ENCODE measurements around the gene PANX1.
A peak's percentile ranks its signal among the peaks of the same experiment; 100 is the strongest.

PANX1 gene

DNA sequence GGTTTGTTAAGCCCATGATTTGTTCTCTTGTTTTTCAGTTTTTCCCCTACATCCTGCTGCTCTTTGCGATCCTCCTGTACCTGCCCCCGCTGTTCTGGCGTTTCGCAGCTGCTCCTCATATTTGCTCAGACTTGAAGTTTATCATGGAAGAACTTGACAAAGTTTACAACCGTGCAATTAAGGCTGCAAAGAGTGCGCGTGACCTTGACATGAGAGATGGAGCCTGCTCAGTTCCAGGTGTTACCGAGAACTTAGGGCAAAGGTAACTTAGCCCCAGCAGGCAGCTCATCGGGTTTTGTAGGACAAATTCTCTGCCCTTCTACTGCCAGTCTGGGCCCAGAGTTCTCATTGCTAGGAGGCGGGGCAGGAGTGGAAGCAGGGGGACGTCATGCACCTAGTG, 49.7 kb downstream of the PANX1 start:
- TF ChIP-seq, protein P1, sequence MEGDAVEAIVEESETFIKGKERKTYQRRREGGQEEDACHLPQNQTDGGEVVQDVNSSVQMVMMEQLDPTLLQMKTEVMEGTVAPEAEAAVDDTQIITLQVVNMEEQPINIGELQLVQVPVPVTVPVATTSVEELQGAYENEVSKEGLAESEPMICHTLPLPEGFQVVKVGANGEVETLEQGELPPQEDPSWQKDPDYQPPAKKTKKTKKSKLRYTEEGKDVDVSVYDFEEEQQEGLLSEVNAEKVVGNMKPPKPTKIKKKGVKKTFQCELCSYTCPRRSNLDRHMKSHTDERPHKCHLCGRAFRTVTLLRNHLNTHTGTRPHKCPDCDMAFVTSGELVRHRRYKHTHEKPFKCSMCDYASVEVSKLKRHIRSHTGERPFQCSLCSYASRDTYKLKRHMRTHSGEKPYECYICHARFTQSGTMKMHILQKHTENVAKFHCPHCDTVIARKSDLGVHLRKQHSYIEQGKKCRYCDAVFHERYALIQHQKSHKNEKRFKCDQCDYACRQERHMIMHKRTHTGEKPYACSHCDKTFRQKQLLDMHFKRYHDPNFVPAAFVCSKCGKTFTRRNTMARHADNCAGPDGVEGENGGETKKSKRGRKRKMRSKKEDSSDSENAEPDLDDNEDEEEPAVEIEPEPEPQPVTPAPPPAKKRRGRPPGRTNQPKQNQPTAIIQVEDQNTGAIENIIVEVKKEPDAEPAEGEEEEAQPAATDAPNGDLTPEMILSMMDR (IDR thresholded peaks at IDR 0.05; ENCODE audit: insufficient read depth, low read depth, low read length, missing control alignments) = no peak
- H3K4me3 ChIP-seq (ENCODE audit: low read length) = no peak overlapping the region
- DNase-seq (ENCODE audit: low read depth) = no peak

DNA sequence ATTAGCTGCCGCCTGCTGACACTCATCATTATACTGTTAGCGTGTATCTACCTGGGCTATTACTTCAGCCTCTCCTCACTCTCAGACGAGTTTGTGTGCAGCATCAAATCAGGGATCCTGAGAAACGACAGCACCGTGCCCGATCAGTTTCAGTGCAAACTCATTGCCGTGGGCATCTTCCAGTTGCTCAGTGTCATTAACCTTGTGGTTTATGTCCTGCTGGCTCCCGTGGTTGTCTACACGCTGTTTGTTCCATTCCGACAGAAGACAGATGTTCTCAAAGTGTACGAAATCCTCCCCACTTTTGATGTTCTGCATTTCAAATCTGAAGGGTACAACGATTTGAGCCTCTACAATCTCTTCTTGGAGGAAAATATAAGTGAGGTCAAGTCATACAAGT, 51.1 kb downstream of the PANX1 start:
- TF ChIP-seq, protein P1 (IDR thresholded peaks at IDR 0.05; ENCODE audit: insufficient read depth, low read depth, low read length, missing control alignments) = no peak

DNA sequence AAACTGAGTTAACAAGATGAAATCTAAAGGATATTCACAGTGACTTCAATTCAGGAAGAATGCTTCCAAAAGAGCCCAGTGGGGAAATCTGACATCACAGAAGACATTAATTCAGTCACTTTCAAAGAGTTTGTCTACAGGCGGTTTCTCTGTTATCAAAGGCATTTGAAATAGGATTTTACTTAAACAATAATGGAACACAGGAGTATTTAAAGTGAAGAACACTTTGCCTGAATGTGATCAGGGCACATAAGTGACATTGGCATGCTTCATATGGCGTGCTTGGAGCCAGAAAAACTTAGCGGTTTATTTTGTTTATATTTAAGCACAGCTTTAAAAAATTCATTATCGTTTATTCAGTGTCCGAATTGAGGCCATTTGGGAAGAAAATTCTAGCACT, 52.9 kb downstream of the PANX1 start:
- DNase-seq (ENCODE audit: low read depth) = no peak
- no peak overlapping the region for H3K4me3 ChIP-seq (ENCODE audit: low read length)
- TF ChIP-seq, protein P1 (IDR thresholded peaks at IDR 0.05; ENCODE audit: insufficient read depth, low read depth, low read length, missing control alignments) = no peak

More for the DNA sequence above, 51.1 kb downstream of the PANX1 start:
- H3K4me3 ChIP-seq (ENCODE audit: low read length) = no peak overlapping the region
- no peak for DNase-seq (ENCODE audit: low read depth)

DNA sequence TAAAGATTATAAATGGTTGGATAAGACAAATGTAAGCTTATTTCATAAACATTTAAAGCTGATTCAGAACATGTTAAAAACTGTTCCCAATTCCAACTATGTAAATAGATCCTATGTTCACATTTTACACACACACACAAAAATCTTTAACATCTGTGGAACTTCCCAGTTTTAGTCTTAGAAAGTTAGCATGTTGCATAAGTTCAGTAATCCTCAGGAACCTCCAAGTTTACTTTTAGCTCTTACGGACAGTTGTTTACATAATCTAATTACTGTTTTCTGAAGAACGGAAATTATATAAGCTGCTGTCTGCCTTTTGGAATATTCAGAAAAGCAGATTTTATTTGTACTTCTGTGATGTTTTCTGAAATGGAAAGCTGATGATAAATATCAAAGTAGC, 53.3 kb downstream of the PANX1 start:
- no peak overlapping the region for H3K4me3 ChIP-seq (ENCODE audit: low read length)
- DNase-seq (ENCODE audit: low read depth) = no peak
- TF ChIP-seq, protein P1 (IDR thresholded peaks at IDR 0.05; ENCODE audit: insufficient read depth, low read depth, low read length, missing control alignments) = no peak

DNA sequence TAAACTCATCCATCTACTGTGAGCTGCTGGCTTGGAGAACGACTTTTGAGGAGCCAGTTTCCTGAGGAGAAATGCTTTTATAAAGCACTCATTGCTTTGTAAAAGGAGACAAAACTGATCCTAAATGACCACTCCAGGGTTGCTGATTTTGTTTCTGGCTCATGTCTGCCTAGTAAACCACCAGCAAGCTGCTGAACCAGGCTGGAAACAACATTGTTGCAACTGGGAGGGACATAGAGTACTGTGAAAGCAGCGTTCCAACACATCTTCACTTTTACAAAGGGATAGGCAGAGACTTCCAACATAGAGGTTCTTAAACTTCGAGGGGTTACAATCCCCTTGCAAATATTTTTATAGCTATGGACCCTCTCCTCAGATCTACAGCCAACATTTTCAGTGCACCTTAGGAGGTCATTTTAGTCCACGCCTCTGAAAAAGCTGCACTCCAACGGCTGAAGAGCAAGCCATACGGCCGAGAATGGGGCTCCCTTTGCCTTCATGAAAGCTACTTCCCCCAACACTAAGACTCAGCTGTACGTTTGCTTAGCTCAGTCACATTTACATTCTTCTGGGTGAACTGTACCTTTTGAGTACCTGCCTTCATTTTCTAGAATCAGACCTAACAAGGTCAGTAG, 54.7 kb downstream of the PANX1 start:
- H3K4me3 ChIP-seq (ENCODE audit: low read length) = no peak overlapping the region
- TF ChIP-seq, protein P1 (IDR thresholded peaks at IDR 0.05; ENCODE audit: insufficient read depth, low read depth, low read length, missing control alignments) = no peak
- no peak for DNase-seq (ENCODE audit: low read depth)

DNA sequence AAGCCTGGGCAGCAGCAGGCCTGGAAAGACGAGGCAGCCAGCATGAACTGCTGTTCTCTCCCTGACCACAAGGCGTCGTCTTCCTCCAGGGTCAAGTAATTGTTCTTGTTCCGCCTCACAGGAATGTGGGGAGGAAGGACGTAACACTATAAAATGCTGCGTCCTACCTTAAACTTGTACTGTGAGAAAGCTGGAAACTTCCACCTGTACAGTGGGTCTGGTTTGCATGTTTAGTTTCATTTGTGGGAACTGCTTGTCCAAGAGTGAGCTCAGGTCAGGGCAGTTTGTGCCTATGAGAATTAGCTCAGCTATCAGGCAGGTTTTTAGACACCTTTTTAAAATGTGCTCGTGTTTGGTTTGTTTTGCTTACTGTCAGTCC, 55.2 kb downstream of the PANX1 start:
- peak; percentile 72 for DNase-seq (ENCODE audit: low read depth)
- TF ChIP-seq, protein P1 (IDR thresholded peaks at IDR 0.05; ENCODE audit: insufficient read depth, low read depth, low read length, missing control alignments) = peak; percentile 93
- no peak overlapping the region for H3K4me3 ChIP-seq (ENCODE audit: low read length)

DNA sequence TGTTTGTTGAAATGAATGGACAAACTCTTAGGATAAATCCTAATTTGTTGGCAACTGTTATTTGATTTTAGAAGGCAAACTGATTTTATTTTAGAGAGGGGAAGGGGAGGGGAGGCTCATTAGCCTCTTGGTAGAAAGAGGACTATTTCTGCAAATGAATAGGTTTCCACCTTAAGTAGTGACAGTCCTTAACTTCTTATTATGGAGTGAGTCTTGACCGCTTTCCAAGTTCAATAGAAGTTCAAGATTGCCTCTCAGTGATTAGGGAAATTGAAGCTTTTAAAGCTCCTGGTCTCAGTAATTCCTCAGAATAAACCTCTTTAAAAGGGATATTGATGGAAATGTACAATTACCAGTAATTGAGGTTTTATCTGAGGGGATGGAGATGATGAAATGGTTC, 55.7 kb downstream of the PANX1 start:
- DNase-seq (ENCODE audit: low read depth) = no peak
- TF ChIP-seq, protein P1 (IDR thresholded peaks at IDR 0.05; ENCODE audit: insufficient read depth, low read depth, low read length, missing control alignments) = no peak
- H3K4me3 ChIP-seq (ENCODE audit: low read length) = no peak overlapping the region
